Muscle layer of colon (tissue), 2 donors: ENCODE results near the gene APBB3.

ENCODE experiments used
- H3K27ac ChIP-seq: one replicate; pipeline ENCODE4 v1.7.0; 2013; ENCODE audit warnings: low read depth, mild to moderate bottlenecking, low read length, moderate library complexity
- H3K27me3 ChIP-seq, 2 donors: one replicate each; pipeline ENCODE4 v1.7.0; 2013; ENCODE audit warnings: low read length in 2 of 2, mild to moderate bottlenecking in 2 of 2; ENCODE audit not compliant: insufficient read depth in 2 of 2, control insufficient read depth in 1 of 2
- H3K36me3 ChIP-seq: one replicate; pipeline ENCODE4 v1.7.0; 2013; ENCODE audit warnings: mild to moderate bottlenecking, low read length; ENCODE audit not compliant: insufficient read depth
- H3K4me1 ChIP-seq: one replicate; pipeline ENCODE4 v1.7.0; 2013; ENCODE audit warnings: mild to moderate bottlenecking, low read length; ENCODE audit not compliant: insufficient read depth
- H3K4me3 ChIP-seq, 2 donors: one replicate each; pipeline ENCODE4 v1.7.0; 2013; ENCODE audit warnings: low read length in 2 of 2, low read depth in 1 of 2, mild to moderate bottlenecking in 1 of 2, moderate library complexity in 1 of 2
- H3K9ac ChIP-seq: one replicate; pipeline ENCODE4 v1.7.0; 2013; ENCODE audit warnings: low read length
- H3K9me3 ChIP-seq: one replicate; pipeline ENCODE4 v1.7.0; 2013; ENCODE audit warnings: mild to moderate bottlenecking, low read length
- donor health status: abdominal sarcoma.
- donor health status: Adenocarcinoma of cecum.

Gene APBB3

DNA sequence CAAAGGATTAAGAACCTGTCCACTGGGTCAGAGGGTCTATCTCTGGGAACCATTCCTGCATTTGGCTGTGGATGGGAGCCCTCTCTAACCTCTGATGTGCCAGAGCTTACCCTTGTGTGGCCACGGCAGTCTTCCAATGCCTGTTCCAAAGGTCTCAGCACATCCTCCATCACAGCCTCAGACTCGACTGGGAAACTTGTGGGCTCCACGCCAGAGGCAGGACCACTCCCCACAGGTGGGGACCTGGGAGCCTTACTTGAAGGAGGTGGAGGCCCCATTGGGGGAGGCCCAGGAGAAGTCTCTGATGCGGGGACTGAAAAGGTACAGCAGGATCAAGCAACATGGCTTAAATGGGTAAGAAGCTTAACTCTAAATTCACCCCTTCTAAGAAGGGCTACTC, 12.5 kb downstream of the APBB3 start:
- Histone ChIP-seq H3K9ac (no peak overlapping the region), H3K4me1 (peaks cover 55% of the 10 kb centered on the region), H3K27me3 (no peaks in the 10 kb centered on the region), H3K36me3 (peaks cover 22% of the 10 kb centered on the region), H3K4me3 (no peak overlapping the region), H3K9me3 (no peaks in the 10 kb centered on the region), H3K27ac (no peak overlapping the region)

DNA sequence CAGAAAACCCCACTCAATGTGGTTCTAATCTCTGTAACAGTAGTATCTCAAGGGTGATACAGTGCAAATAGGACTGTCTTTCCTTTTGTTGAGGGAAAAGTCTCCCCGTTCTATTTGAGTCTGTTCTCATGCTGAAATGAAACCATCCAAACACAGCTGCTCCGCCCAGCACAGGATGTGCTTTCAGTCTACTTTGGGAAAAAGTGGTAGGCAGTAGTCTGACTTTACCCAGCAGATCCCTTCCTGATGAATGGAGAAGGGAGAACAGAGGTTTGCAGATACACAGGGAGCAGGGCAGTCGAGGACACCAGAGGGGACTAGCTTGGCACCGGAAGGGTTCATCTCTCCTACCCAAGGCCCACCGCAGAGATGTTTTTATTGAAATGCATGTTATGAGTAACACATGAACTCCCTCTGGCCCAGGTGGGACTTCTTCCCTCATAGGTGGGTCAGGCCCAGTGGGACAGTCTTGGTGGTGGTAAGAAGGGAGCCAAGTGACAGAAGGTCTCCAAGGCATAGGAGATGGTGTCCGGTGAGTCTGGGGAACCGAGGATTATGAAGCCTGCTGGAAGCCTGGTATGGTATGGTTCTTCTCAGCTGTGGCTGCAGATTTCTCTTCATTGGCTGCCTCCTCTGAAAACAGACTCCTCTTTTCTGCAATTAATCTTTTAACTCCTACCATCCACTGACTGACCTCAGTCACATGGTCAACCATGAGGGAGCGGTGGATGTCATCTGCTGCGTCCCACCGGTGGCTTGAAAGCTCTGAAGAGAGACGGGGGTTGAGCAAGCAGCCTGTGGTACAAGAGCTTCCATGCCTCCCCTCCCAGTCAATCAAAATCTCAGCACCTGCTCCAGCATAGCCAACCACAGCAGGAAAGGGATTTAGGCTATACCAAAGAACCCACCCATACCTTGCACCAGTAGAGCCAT, 14.0 kb downstream of the APBB3 start:
- Histone ChIP-seq H3K27me3 (no peaks in the 10 kb centered on the region), H3K9me3 (no peaks in the 10 kb centered on the region), H3K9ac (no peak overlapping the region), H3K4me3 (no peak overlapping the region), H3K4me1 (peaks cover 46% of the 10 kb centered on the region), H3K27ac (peak overlapping the region; percentile 92), H3K36me3 (peaks cover 22% of the 10 kb centered on the region)

DNA sequence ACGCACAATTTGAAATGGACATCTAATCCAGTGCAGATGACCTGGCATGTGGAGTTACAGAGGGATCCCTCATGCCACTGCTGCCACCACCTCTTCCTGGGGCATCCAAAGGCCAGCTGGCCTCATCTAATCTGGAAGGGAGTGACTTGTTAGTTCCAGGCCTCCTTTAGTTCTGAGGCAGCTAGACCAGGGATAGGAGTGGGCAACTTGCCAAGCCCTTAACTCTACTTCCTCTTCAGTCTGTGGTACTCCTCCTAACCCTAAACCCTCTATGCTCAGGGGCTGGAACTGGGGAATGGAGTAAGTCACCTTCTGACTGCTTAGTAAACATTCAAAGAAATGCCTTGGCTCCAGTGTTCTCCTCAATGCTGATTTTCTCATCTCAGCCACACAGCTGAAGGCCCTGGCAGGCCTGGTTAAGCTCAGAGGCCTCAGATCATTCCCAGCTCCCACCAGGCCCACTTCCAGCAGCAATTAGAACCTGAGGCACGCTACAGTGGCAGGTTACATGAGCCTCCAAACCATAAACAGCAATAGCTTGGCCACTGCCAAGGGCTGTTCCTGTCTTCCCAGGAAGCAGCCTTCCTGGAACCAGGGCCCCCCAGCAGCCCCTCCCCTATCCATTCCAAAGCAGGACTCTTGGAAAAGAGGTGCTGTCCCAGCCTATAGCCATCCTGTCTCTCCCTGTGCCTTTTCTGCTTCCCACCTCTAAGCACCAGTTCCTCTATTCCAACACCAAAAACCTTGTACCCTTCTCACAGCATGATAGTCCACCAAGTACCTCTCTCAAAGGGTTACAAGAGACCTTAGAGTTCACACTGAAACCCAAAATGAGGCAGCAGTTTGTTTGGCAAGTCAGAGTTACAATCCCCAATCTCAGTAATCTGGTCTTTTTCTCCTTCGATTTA, 14.9 kb downstream of the APBB3 start:
- Histone ChIP-seq H3K27ac (peak overlapping the region; percentile 92), H3K4me1 (peaks cover 45% of the 10 kb centered on the region), H3K9me3 (no peaks in the 10 kb centered on the region), H3K36me3 (peaks cover 28% of the 10 kb centered on the region), H3K27me3 (no peaks in the 10 kb centered on the region), H3K9ac (peak overlapping the region; percentile 18), H3K4me3 (peak overlapping the region in 1 of 2 donors; percentile 57)

DNA sequence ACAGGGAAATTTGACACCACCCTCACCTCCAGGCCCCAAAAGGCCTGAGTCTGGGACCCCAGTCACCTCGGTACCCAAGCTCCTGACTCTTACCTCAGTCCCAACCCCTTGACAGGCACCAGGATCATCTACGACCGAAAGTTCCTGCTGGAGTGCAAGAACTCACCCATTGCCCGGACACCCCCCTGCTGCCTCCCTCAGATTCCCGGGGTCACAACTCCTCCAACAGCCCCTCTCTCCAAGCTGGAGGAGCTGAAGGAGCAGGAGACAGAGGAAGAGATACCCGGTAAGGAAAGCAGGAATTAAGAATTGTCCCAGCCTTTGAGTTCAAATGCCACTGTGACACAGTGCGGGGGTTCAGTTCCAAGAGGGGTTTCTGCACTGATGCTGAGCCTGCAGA, 15.6 kb downstream of the APBB3 start:
- Histone ChIP-seq H3K4me3 (peak overlapping the region in 1 of 2 donors; percentile 57), H3K9ac (peak overlapping the region; percentile 18)

DNA sequence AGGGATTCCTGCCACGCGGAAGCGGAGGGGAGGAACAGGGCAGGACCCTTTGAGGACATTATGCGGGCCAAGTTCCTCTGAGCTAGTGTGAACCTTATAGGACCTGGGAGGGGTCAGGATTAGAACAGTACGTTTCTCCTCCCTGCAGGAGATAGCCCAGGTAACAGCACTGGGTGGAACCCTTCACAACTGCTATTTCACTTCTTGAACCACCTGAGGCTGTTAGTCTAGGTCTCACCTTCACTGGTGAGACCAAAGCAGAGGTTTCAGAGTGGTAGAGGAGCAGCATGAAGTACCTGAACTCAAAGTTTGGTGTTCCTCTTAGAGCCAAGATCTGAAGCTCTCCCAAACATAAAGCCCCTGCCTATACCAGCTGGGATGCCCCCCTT, 16.1 kb downstream of the APBB3 start:
- H3K27ac ChIP-seq = peak overlapping the region; percentile 92
- H3K27me3 ChIP-seq = no peaks in the 10 kb centered on the region
- peaks cover 35% of the 10 kb centered on the region for H3K36me3 ChIP-seq
- H3K4me1 ChIP-seq = peaks cover 45% of the 10 kb centered on the region
- H3K9ac ChIP-seq = peak overlapping the region; percentile 18
- peak overlapping the region in 1 of 2 donors; percentile 57 for H3K4me3 ChIP-seq
- no peaks in the 10 kb centered on the region for H3K9me3 ChIP-seq

More for the DNA sequence above, 15.6 kb downstream of the APBB3 start:
- peaks cover 45% of the 10 kb centered on the region for H3K4me1 ChIP-seq
- H3K27me3 ChIP-seq = no peaks in the 10 kb centered on the region
- H3K27ac ChIP-seq = peak overlapping the region; percentile 92
- peaks cover 35% of the 10 kb centered on the region for H3K36me3 ChIP-seq
- H3K9me3 ChIP-seq = no peaks in the 10 kb centered on the region

DNA sequence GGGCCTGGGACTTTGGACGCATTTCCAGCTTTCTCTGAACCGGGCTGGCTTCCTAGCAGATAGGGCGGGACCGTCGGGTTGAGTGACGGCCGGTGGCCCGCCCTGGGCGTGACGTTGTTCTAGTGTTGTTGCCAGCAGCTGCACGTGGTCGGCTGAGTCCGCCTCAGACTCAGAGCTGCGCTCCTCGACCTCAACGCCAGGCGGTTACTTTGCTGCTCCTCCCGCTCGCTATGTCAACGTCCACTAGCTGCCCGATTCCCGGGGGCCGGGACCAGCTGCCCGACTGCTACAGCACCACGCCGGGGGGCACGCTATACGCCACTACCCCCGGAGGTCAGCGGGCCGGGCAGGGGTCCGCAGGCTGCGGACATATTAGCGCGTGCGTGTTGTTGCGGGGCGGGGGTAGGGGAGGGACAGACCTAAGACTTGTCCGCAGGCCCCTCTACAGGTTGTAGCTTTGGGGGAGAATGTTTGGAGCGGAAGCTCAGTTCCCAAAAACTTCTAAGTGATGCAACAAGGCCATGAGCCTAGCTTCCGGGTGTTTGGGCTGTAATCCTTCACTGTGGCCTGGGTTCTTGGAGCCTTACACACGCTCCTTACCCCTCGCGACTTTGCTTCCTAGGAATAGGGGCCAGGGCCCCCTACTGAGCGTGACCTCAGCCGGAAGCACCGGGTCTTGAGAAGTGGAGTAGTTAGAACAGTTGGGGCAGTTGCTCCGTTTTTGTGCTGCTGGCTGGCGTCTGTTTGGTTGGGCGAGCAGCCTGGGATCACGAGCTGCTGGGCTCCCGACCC, 16.7 kb downstream of the APBB3 start, which contains the start of gene EIF4EBP3:
TSS of gene EIF4EBP3 (plus strand) at position 155 of the 792 bp plus-strand sequence. CDS start at position 231, 76 bp downstream.
- Histone ChIP-seq H3K4me3 (peak within 1 kb of the TSS; percentile 12 to 57), H3K27ac (peak within 1 kb of the TSS; percentile 92), H3K9me3 (no peaks in the 10 kb centered on the region), H3K36me3 (peaks cover 35% of the 10 kb centered on the region), H3K27me3 (no peaks in the 10 kb centered on the region), H3K9ac (peak within 1 kb of the TSS; percentile 35), H3K4me1 (peaks cover 45% of the 10 kb centered on the region)

DNA sequence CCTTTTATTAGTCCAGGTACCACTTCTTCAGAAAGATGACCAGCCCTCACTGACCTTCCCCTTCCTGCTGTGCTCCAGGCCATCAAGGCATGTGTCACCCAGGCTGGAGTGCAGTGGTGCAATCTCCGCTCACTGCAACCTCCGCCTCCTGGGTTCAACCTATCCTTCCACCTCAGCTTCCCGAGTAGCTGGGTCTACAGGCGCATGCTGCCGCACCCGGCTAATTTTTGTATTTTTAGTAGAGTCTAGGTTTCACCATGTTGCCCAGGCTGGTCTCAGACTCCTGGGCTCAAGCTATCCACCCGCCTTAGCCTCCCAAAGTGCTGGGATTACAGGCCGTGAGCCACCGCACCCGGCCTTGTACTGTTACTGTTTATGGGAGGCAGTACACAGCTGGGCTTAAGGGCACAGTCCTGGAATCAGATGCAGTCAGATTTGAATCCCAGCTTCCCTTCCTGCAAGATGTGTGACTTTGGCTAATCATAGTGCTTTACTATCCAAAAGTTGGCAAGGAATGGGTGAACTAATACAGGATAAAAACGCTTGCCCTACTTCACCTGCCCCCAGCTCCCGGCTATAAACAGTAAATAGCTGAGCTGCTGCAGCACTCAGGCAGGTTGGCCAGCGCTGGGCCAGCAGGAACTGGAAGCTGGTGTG, 17.4 kb downstream of the APBB3 start:
- Histone ChIP-seq H3K4me1 (peaks cover 45% of the 10 kb centered on the region), H3K36me3 (peaks cover 33% of the 10 kb centered on the region), H3K4me3 (peak overlapping the region in 1 of 2 donors; percentile 57)

DNA sequence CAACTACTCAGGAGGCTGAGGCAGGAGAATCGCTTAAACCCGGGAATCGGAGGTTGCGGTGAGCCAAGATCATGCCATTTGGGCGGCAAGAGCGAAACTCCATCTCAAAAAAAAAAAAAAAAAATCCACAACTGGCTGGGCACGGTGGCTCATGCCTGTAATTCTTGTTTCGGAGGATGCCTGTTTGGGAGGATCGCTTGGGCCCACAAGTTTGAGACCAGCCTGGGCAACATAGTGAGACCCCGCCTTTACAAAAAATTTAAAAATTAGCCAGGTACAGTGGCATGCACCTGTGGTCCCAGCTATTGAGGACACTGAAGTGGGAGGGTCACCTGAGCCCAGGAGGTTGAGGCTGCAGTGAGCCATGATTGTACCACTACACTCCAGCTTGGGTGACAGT, 18.8 kb downstream of the APBB3 start:
- Histone ChIP-seq H3K27me3 (no peaks in the 10 kb centered on the region), H3K9ac (no peak overlapping the region), H3K4me1 (peaks cover 40% of the 10 kb centered on the region), H3K9me3 (no peaks in the 10 kb centered on the region), H3K4me3 (no peak overlapping the region), H3K36me3 (peaks cover 29% of the 10 kb centered on the region), H3K27ac (no peak overlapping the region)

More for the DNA sequence above, 17.4 kb downstream of the APBB3 start:
- H3K27ac ChIP-seq = peak overlapping the region; percentile 79
- no peaks in the 10 kb centered on the region for H3K9me3 ChIP-seq
- H3K9ac ChIP-seq = no peak overlapping the region
- no peaks in the 10 kb centered on the region for H3K27me3 ChIP-seq

DNA sequence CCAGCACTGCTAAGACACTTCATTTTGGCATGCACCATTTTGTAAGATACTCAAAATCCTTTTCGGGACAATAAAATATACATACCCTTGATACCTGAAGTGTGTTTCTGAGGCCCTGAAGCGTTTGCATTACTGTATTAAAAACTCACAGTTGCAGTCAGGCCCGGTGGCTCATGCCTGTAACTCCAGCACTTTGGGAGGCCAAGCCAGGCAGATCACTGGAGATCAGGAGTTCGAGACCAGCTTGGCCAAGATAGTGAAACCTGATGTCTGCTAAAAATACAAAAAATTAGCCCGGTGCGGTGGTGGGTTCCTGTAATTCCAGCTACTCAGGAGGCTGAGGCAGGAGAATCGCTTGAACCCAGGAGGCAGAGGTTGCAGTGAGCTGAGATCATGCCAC, 19.4 kb downstream of the APBB3 start:
- Histone ChIP-seq H3K27ac (no peak overlapping the region), H3K9ac (no peak overlapping the region), H3K36me3 (peaks cover 29% of the 10 kb centered on the region), H3K9me3 (no peaks in the 10 kb centered on the region), H3K4me1 (peaks cover 34% of the 10 kb centered on the region), H3K27me3 (no peaks in the 10 kb centered on the region), H3K4me3 (no peak overlapping the region)

DNA sequence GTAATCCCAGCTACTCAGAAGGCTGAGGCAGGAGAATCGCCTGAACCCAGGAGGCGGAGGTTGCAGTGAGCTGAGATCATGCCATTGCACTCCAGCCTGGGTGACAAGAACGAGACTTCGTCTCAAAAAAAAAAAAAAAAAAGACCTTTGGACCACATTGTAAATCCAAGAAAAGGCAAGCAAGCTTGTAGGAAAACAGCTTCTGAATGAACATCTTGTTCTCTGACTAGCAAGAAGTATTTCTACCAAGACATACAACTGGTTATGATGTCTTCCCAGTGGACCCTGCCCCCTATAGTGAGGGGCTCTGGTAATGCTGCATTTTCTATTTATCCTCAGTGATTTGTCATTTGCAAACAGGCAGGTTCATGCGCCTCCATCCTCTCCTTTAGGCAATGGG, 21.4 kb downstream of the APBB3 start:
- Histone ChIP-seq H3K4me3 (no peak overlapping the region), H3K4me1 (peaks cover 14% of the 10 kb centered on the region), H3K27ac (no peak overlapping the region), H3K9ac (no peak overlapping the region), H3K36me3 (peaks cover 43% of the 10 kb centered on the region), H3K27me3 (no peaks in the 10 kb centered on the region), H3K9me3 (no peaks in the 10 kb centered on the region)
